Chondrocyte (in vitro differentiated cells): ENCODE results near the gene GBX2. TPM values are rescaled to one million over a fixed set of nuclear protein-coding genes. Genes with fewer than 3 reads are reported as not detected.

Source experiments
- DNase-seq: peaks from one replicate; pipeline ENCODE4 v3.0.0; 2021; ENCODE audit warnings: mixed read lengths, low spot score
- H3K27ac Mint-ChIP-seq: one replicate; pipeline ENCODE4 v1.8.0; 2021; ENCODE audit warnings: mild to moderate bottlenecking, moderate library complexity, mixed read lengths; ENCODE audit not compliant: unreplicated experiment
- H3K27me3 Mint-ChIP-seq: 2 replicates; pipeline ENCODE4 v1.8.0; 2021; ENCODE audit warnings: low read depth, mixed read lengths
- H3K36me3 Mint-ChIP-seq: 2 replicates; pipeline ENCODE4 v1.8.0; 2021; ENCODE audit warnings: low read depth, mixed read lengths
- H3K4me1 Mint-ChIP-seq: 2 replicates; pipeline ENCODE4 v1.8.0; 2021; ENCODE audit warnings: low read depth, mild to moderate bottlenecking, mixed read lengths
- H3K4me3 Mint-ChIP-seq: one replicate; pipeline ENCODE4 v1.8.0; 2021; ENCODE audit warnings: mild to moderate bottlenecking, moderate library complexity, mixed read lengths; ENCODE audit not compliant: unreplicated experiment
- H3K9me3 Mint-ChIP-seq: 2 replicates; pipeline ENCODE4 v1.8.0; 2021; ENCODE audit warnings: low read depth, mixed read lengths
- CTCF ChIP-seq: fragments of 200-600 bp; sonication (generic); IDR thresholded peaks from 2 replicates; pipeline ENCODE4 v1.5.0; 2021; ENCODE audit warnings: antibody characterized with exemption, mild to moderate bottlenecking, moderate library complexity
- total RNA-seq: library from RNA; stranded (reverse); gene quantifications from 3 replicates; pipeline ENCODE4 v1.2.1, GENCODE V29; 2021

The GBX2 gene
- total RNA-seq, 1 donor from 2014 or later = 16.7 TPM

- Mint-ChIP-seq H3K27me3 (no peaks in the 10 kb centered on the region), H3K9me3 (no peaks in the 10 kb centered on the region), H3K27ac (no peak overlapping the region), H3K36me3 (peaks cover 1% of the 10 kb centered on the region), H3K4me3 (no peak overlapping the region), H3K4me1 (no peaks in the 10 kb centered on the region)
- TF ChIP-seq CTCF = no peak
- no peak for DNase-seq
Observed at GRCh38 chr2:236137066-236137465, 31.1 kb downstream of the GBX2 start.

- Mint-ChIP-seq H3K9me3 (no peaks in the 10 kb centered on the region), H3K27ac (no peak overlapping the region), H3K4me3 (no peak overlapping the region), H3K36me3 (peaks cover 1% of the 10 kb centered on the region), H3K27me3 (no peaks in the 10 kb centered on the region), H3K4me1 (no peaks in the 10 kb centered on the region)
- TF ChIP-seq CTCF = no peak
- DNase-seq = no peak
Observed at GRCh38 chr2:236136538-236136937, 31.6 kb downstream of the GBX2 start.

- Mint-ChIP-seq H3K9me3 (no peaks in the 10 kb centered on the region), H3K27me3 (no peaks in the 10 kb centered on the region), H3K27ac (no peak overlapping the region), H3K4me1 (no peaks in the 10 kb centered on the region), H3K36me3 (peaks cover 1% of the 10 kb centered on the region), H3K4me3 (no peak overlapping the region)
- DNase-seq = no peak
- TF ChIP-seq CTCF = peak; percentile 11
Observed at GRCh38 chr2:236133410-236134012, 34.7 kb downstream of the GBX2 start.

- Mint-ChIP-seq H3K36me3 (peaks cover 1% of the 10 kb centered on the region), H3K27me3 (no peaks in the 10 kb centered on the region), H3K9me3 (no peaks in the 10 kb centered on the region), H3K27ac (no peak overlapping the region), H3K4me1 (no peaks in the 10 kb centered on the region), H3K4me3 (no peak overlapping the region)
- no peak for DNase-seq
- TF ChIP-seq CTCF = no peak
Observed at GRCh38 chr2:236131073-236131692, 37.0 kb downstream of the GBX2 start.

GRCh38 chr2:236130349-236130998 is 37.7 kb downstream of the GBX2 start:
- no peak overlapping the region for H3K4me3 Mint-ChIP-seq
- H3K27ac Mint-ChIP-seq = no peak overlapping the region
- H3K9me3 Mint-ChIP-seq = no peaks in the 10 kb centered on the region

More at GRCh38 chr2:236130349-236130998, 37.7 kb downstream of the GBX2 start:
- Mint-ChIP-seq H3K27me3 (no peaks in the 10 kb centered on the region), H3K4me1 (no peaks in the 10 kb centered on the region), H3K36me3 (peaks cover 1% of the 10 kb centered on the region)
- no peak for TF ChIP-seq CTCF
- no peak for DNase-seq
